GM12878 (cell line): ENCODE data around the gene CAMTA1. TPM values are rescaled to one million over a fixed set of nuclear protein-coding genes. Genes with fewer than 3 reads are reported as not detected.
A peak's percentile ranks its signal among the peaks of the same experiment; 100 is the strongest.

Source experiments
- ATAC-seq: fragments of 200-7000 bp; cut with Tn5 transposase; 3 replicates; pipeline ENCODE4 v1.9.1; 2020; ENCODE audit warnings: mild to moderate bottlenecking, moderate library complexity
- BruUV-seq: library from RNA; stranded (reverse); fragments of 400-500 nt; replicated peaks from 2 replicates; lab custom pipeline; 2021; lab: Mats Ljungman, UMichigan
- CTCF ChIA-PET: fragments of 300-600 bp; sonication (Branson Sonifier 250); formaldehyde crosslinking; extraction: SDS; loops from one replicate; lab custom pipeline; 2021; ENCODE audit warnings: inconsistent platforms; lab: Yijun Ruan, JAX
- POLR2A ChIA-PET: fragments of 350-600 bp; formaldehyde crosslinking; extraction: SDS; loops from one replicate; lab custom pipeline; 2021; ENCODE audit warnings: inconsistent platforms; lab: Charles Lee
- RAD21 ChIA-PET: fragments of 300-600 bp; sonication (Branson Sonifier 250); formaldehyde crosslinking; loops from one replicate; lab custom pipeline; 2023; ENCODE audit warnings: antibody characterized with exemption; ENCODE audit not compliant: unreplicated experiment; lab: Charles Lee
- SMC1A ChIA-PET: fragments of 300-600 bp; sonication (Branson Sonifier 250); formaldehyde crosslinking; loops from one replicate; lab custom pipeline; 2023; ENCODE audit not compliant: unreplicated experiment, uncharacterized antibody; lab: Charles Lee
- DNase-seq: peaks from one replicate; pipeline ENCODE4 v3.0.0-alpha.2; 2011; ENCODE audit warnings: low read depth, low spot score
- FAIRE-seq: peaks from 3 replicates; lab custom pipeline; 2011; peaks lifted over from hg19 to GRCh38; lab: Jason Lieb, UNC
- H2AFZ ChIP-seq: 2 replicates; pipeline ENCODE4 v1.6.0; 2011; ENCODE audit warnings: low read depth, low read length, control low read depth; ENCODE audit not compliant: control insufficient read depth
- H3K27ac ChIP-seq: 2 replicates; pipeline ENCODE4 v1.5.1; 2011; ENCODE audit warnings: control low read depth; ENCODE audit not compliant: control insufficient read depth, insufficient read depth
- H3K27me3 ChIP-seq, 2 experiments: replicated peaks in 1 of 2; 2 replicates each; pipeline versions ENCODE4 v1.6.0 to v1.6.1; 2011; ENCODE audit warnings: low read length in 1 of 2; ENCODE audit not compliant: control insufficient read depth in 2 of 2, insufficient read depth in 2 of 2
- H3K36me3 ChIP-seq, 2 experiments: 2 replicates each; pipeline ENCODE4 v1.5.1; 2011; ENCODE audit warnings: low read length in 1 of 2; ENCODE audit not compliant: control insufficient read depth in 2 of 2, insufficient read depth in 2 of 2
- H3K4me1 ChIP-seq: 2 replicates; pipeline ENCODE4 v1.6.1; 2011; ENCODE audit warnings: mild to moderate bottlenecking, low read length, moderate library complexity, mixed read lengths; ENCODE audit not compliant: control insufficient read depth, insufficient read depth
- H3K4me2 ChIP-seq: 2 replicates; pipeline ENCODE4 v1.6.0; 2011; ENCODE audit warnings: control low read depth; ENCODE audit not compliant: control insufficient read depth, insufficient read depth
- H3K4me3 ChIP-seq: fragments of 200-600 bp; sonication (generic); 2 replicates; pipeline ENCODE4 v1.5.1; 2016
- H3K79me2 ChIP-seq: 2 replicates; pipeline ENCODE4 v1.6.0; 2011; ENCODE audit warnings: low read length; ENCODE audit not compliant: control insufficient read depth, insufficient read depth
- H3K9ac ChIP-seq: 2 replicates; pipeline ENCODE4 v1.8.0; 2011; ENCODE audit warnings: low read length, control low read depth, mixed read lengths; ENCODE audit not compliant: control insufficient read depth, insufficient read depth
- H3K9me3 ChIP-seq: replicated peaks from 3 replicates; pipeline ENCODE4 v1.5.1; 2011; ENCODE audit warnings: mild to moderate bottlenecking, low read length; ENCODE audit not compliant: control insufficient read depth, insufficient read depth
- H4K20me1 ChIP-seq: 2 replicates; pipeline ENCODE4 v1.6.0; 2011; ENCODE audit not compliant: control insufficient read depth, insufficient read depth
- CBX5 ChIP-seq: sonication (generic); IDR thresholded peaks from 2 replicates; pipeline ENCODE4 v1.6.1; 2016; ENCODE audit warnings: low read depth, moderate library complexity, mild to moderate bottlenecking, inconsistent platforms
- EED ChIP-seq: sonication (generic); IDR thresholded peaks from 2 replicates; pipeline ENCODE4 v1.6.1; 2016; ENCODE audit warnings: antibody characterized with exemption, low read depth
- FOXM1 ChIP-seq: IDR thresholded peaks from 2 replicates; pipeline ENCODE4 v1.6.1; 2012; ENCODE audit warnings: low read depth, mild to moderate bottlenecking, inconsistent platforms, low read length, moderate library complexity
- IKZF1 ChIP-seq: fragments of 450-650 bp; conservative IDR thresholded peaks from 2 replicates; pipeline ENCODE4 v1.6.1; 2017; ENCODE audit warnings: antibody characterized with exemption, mild to moderate bottlenecking
- KAT2A ChIP-seq: conservative IDR thresholded peaks from 2 replicates; pipeline ENCODE4 v1.6.1; 2011; ENCODE audit warnings: low read depth, low read length; ENCODE audit not compliant: control insufficient read depth
- KLF5 ChIP-seq: fragments of 450-650 bp; IDR thresholded peaks from 2 replicates; pipeline ENCODE4 v1.6.1; 2014; ENCODE audit warnings: mild to moderate bottlenecking; ENCODE audit not compliant: partially characterized antibody
- LARP7 ChIP-seq: fragments of 450-650 bp; IDR thresholded peaks from 2 replicates; pipeline ENCODE4 v1.6.1; 2017; ENCODE audit warnings: mild to moderate bottlenecking
- MLLT1 ChIP-seq: fragments of 450-650 bp; IDR thresholded peaks from 2 replicates; pipeline ENCODE4 v1.6.1; 2016; ENCODE audit warnings: mild to moderate bottlenecking
- MTA2 ChIP-seq: fragments of 450-650 bp; IDR thresholded peaks from 2 replicates; pipeline ENCODE4 v1.6.1; 2016; ENCODE audit warnings: low read depth, mild to moderate bottlenecking, moderate library complexity
- NFXL1 ChIP-seq: fragments of 450-650 bp; IDR thresholded peaks from 2 replicates; pipeline ENCODE4 v1.6.1; 2017; ENCODE audit warnings: antibody characterized with exemption, mild to moderate bottlenecking, borderline replicate concordance
- PBX3 ChIP-seq: IDR thresholded peaks from 2 replicates; pipeline ENCODE4 v1.6.1; 2011; ENCODE audit warnings: mild to moderate bottlenecking, low read depth, low read length, moderate library complexity; ENCODE audit not compliant: insufficient replicate concordance
- RBBP5 ChIP-seq: fragments of 200-600 bp; sonication (generic); conservative IDR thresholded peaks from 2 replicates; pipeline ENCODE4 v1.6.1; 2016
- REST ChIP-seq: IDR thresholded peaks from 2 replicates; pipeline ENCODE4 v1.6.1; 2012; ENCODE audit warnings: mild to moderate bottlenecking, low read depth, low read length
- SPI1 ChIP-seq: IDR thresholded peaks from 2 replicates; pipeline ENCODE4 v1.6.1; 2011; ENCODE audit warnings: low read depth, mild to moderate bottlenecking, low read length, moderate library complexity, borderline replicate concordance; ENCODE audit not compliant: insufficient read depth
- ZNF217 ChIP-seq: fragments of 450-650 bp; IDR thresholded peaks from 2 replicates; pipeline ENCODE4 v1.6.1; 2017; ENCODE audit warnings: antibody characterized with exemption, mild to moderate bottlenecking
- WGBS: methylation state at CpG from one replicate; pipeline ENCODE4 v1.1.6; 2016; ENCODE audit warnings: low lambda C conversion rate; ENCODE audit not compliant: insufficient replicate concordance, insufficient coverage; ENCODE audit errors: missing lambda C conversion rate; 5-methylcytosine and 5-hydroxymethylcytosine counted together
- in situ Hi-C: fragments of 300-500 bp; cut with MboI; formaldehyde crosslinking; loops from 9 replicates; pipeline ENCODE4 v1.14.3; 2018; ENCODE audit warnings: mixed read lengths
- intact Hi-C: fragments of 100-400 bp; cut with micrococcal nuclease; formaldehyde crosslinking; loops from one replicate; pipeline ENCODE4 v1.14.2; 2022; ENCODE audit not compliant: unreplicated experiment
- polyA plus RNA-seq, 11 experiments: library from polyadenylated mRNA; depleted of rRNA in 4 of 11; unstranded in 6 of 11; stranded (reverse) in 5 of 11; fragments of >200 nt; fragmentation: Nextera tagmentation in 4 of 11; fragmentation: Illumina TruSeq in 1 of 11; extraction: Ambion mirVana in 4 of 11; extraction: Trizol in 1 of 11; gene quantifications; 1 replicate in 1 of 11; 2 replicates in 10 of 11; pipeline versions ENCODE4 v1.2.1 to v1.2.3, GENCODE V29; 2011 to 2016; ENCODE audit warnings: inconsistent platforms in 2 of 11, missing spikeins in 2 of 11, low read depth in 1 of 11
- total RNA-seq, 4 experiments: library from RNA; depleted of rRNA in 3 of 4; stranded (reverse); fragments of >200 nt in 3 of 4; fragmentation: Illumina TruSeq in 1 of 4; extraction: Trizol in 1 of 4; gene quantifications; 2 replicates each; pipeline versions ENCODE4 v1.2.1 to v1.2.3, GENCODE V29; 2013 to 2021

CAMTA1 gene
- total and polyA plus RNA-seq, 10 of the 15 experiments (the other 5 are each of a cell fraction or from before 2014, with no cell fraction given) = 37.7 to 148 (median 76.4) TPM

- BruUV-seq = no TSS peak
- H3K79me2 ChIP-seq = peaks cover 22% of the 10 kb centered on the region
- ChIA-PET RAD21 (interaction anchor here (0.7 to 1.8 kb wide), 6 partner anchors 20 to 64 kb away, joined by 3 to 6 read pairs (median 4); partner anchors contain the start of gene CAMTA1), SMC1A (interaction anchor here (0.7 to 2.8 kb wide), 14 partner anchors 11 to 60 kb away, joined by 3 to 15 read pairs (median 4); partner anchors contain the start of gene CAMTA1), POLR2A (interaction anchor here (0.5 to 2.0 kb wide), 5 partner anchors 11 to 67 kb away, joined by 3 to 5 read pairs (median 4); partner anchors contain the start of gene CAMTA1), CTCF (interaction anchor here (1.0 to 1.4 kb wide), 6 partner anchors 10 to 65 kb away, joined by 3 to 6 read pairs (median 3); no protein-coding TSS in a partner anchor)
- intact Hi-C loops (no loop called here), in situ Hi-C loops (no loop called here)
- peak; percentile 12 for ATAC-seq
- peaks cover 0 to 4% of the 10 kb centered on the region in 2 experiments; a peak in 2 of 4 replicates for H3K36me3 ChIP-seq
- no peak for DNase-seq
- H4K20me1 ChIP-seq = no peaks in the 10 kb centered on the region
- no peak overlapping the region for H3K4me2 ChIP-seq
- FAIRE-seq = no peak
- H3K9ac ChIP-seq = no peak overlapping the region
- H3K27me3 ChIP-seq = no peaks in the 10 kb centered on the region
- H3K4me3 ChIP-seq = no peak overlapping the region
- H3K9me3 ChIP-seq = no peaks in the 10 kb centered on the region
- 93% methylated on average over 6 of the region's 6 CpGs for WGBS
- no peak overlapping the region for H2AFZ ChIP-seq
- H3K4me1 ChIP-seq = peaks cover 21% of the 10 kb centered on the region
- H3K27ac ChIP-seq = no peak overlapping the region
- TF ChIP-seq CBX5 (no peak), SPI1 (no peak), KLF5 (no peak), NFXL1 (no peak), RBBP5 (no peak), IKZF1 (no peak; the same call in 1 of the 2 replicates), REST (no peak), LARP7 (no peak), EED (no peak), MTA2 (peak; percentile 40; the same call in 1 of the 2 replicates), MLLT1 (peak; percentile 85), PBX3 (no peak), FOXM1 (no peak), ZNF217 (0 out of 2 replicates have a peak, but pooled peaks have one; percentile 57), KAT2A (no peak)
These were observed 39.6 kb downstream of the CAMTA1 start for GRCh38 chr1:6824665-6825368.
